NCI-H345 treated with DMSO at 0.1 percent for 48 hours (cell line): Measurements from ENCODE around the gene SLC6A16.
"Not testable (repeated sequence)": the region's sequence is repeated elsewhere in the genome, so short reads cannot be mapped to it uniquely, and the experiment has no call there.

Source experiments
- DNase-seq: peaks from one replicate; lab custom pipeline; 2025; ENCODE audit not compliant: unreplicated experiment; lab: John Stamatoyannopoulos, UW

Gene SLC6A16

DNA sequence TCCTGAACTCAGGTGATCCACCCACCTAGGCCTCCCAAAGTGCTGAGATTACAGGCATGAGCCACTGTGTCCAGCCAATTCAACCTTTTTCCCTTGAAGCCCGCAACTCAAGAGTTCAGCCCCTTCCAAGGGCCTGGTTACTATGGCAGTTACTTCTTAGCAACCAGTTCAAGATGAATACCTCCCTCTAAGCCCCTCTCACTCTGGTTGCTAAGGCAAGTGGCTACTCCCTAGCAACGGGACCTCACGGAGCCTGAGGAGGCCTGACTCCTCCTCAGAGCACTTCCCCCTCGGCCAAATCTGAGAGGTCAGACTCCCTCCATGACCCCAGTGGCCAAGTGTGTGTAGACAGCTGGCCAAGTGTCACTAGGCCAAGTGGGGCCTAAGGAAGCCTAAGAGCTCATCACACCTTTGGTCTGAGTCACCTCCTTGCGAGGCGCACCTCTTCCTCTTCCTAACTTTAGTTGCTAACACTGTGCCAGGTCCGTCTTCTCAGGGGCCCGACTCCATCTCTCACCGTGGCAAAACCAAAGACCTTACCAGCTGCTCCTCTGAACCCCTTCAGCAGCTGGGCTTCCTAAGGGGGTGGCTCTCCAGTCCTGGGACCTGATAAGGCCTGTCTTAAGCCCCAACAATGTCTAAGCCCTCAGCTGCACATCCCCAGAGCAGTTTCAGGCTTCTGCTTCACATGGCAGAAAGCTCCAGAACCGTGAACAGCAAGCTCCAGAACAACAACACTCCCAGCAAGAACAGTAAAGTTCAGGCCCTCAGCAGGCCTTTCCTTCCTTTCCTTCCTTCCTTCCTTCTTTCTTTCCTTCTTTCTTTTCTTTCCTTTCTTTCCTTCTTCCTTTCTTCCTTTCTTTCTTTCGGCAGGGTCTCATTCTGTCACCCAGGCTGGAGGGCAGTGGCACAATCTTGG lies 19.8 kb upstream of the SLC6A16 start:
- DNase-seq, result no peak

- DNase-seq, result no peak
These were observed 18.1 kb upstream of the SLC6A16 start for GRCh38 chr19:49343123-49343522.

- no peak for DNase-seq
These were observed 17.3 kb upstream of the SLC6A16 start for GRCh38 chr19:49342291-49342721.

DNA sequence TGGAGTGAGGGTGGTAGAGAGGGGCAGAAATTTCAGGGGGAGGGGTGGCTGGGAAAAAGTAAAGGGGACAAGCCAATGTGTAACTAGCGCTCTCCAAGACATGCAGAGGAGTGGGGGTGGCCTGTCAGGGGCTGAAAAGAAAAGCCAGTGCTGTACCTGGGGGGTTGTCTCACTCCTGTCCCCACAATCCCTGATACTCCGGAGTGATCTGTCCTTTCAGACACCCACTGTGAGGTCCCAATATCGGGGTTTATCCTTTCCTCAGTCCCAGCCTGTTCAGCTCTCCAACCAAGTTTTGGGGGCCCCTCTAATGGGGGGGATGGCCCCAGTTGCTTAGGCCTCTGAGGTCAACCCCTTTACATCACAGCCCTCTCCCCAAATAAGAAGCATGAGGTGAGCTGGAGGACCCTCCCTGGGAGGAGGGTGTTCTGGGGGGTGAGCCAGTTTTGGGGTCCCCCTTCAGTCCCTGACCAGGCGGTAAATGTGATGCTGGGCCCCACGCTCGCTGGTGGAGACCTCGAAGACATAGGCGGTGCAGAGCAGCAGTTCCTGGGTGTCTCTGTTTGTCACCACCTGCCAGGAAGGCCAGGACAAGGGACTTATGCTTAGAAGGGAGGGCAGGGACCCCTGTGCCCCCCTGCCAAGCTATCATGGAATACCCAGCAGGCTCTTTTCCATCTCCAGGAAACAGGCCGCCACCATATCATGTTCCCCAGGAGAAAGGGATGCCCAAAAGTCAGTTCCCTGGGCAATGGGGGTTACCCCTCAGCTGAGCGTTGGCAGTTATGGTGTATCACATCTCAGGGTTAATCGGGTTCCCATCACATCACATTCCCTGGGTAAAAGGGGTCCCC lies 16.1 kb upstream of the SLC6A16 start:
- DNase-seq, result no peak

DNA sequence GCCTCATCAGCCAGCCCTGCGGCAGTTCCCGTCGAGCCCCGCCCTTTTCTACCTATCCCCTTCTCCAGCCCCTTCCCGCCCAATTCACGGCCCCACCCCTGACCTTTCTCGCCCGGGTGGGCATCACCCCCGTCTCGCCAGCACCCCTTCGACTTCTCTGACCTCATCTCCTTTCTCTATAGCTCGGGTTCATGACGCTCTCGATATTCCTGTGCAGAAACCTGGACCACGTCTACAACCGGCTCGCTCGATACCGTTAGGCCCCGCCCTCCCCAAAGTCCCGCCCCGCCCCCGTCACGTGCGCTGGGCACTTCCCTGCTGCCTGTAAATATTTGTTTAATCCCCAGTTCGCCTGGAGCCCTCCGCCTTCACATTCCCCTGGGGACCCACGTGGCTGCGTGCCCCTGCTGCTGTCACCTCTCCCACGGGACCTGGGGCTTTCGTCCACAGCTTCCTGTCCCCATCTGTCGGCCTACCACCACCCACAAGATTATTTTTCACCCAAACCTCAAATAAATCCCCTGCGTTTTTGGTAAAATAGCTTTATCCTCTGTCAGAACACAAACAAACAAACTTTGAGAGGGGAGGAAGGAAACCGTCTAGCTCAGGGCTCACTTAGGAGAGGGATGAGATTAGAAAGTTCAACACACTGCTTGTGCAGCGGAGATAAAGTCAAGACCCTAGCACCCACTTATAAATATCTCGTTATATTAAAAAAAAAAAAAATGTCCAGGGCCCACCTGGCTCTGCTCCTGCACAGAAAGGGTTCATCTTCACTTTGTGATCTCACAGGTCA lies 15.3 kb upstream of the SLC6A16 start:
- DNase-seq, result no peak

DNA sequence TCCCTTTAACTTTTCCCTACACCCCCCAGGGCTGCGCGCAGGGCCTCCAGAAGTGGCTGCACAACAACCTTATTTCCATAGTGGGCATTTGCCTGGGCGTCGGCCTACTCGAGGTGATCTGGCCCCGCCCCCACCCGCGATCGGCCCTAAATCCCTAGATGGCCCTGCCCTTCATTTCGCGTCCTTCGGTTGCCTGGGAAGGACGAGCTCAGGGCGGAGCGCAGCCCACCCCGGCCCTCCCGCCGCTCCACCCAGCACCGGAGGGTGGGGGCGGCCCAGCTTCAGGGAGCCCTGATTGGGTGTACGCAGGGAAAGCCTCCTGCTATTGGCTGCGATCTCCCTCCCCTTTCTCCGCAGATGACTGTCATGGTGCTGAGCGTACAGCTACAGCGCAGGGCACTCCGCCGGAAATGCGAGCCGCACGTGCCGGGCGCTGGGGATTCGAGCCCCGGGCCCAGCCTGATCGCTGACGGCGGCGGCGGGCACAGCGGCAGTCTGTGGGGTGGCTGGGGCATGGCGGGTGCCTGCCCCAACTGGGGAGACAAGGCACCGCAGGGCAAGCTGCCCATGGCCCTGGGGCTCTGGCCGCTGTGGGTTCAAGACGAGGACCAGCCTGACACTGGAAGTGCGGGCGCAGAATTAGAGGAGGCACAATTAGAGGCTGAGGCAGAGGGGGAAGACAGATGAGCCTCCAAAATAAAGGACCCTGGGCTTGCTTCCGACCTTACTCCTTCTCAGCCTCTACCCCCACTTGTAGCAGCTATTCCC lies 14.5 kb upstream of the SLC6A16 start:
- no peak for DNase-seq

- DNase-seq, result no peak
These were observed 13.8 kb upstream of the SLC6A16 start for GRCh38 chr19:49338691-49339300.

DNA sequence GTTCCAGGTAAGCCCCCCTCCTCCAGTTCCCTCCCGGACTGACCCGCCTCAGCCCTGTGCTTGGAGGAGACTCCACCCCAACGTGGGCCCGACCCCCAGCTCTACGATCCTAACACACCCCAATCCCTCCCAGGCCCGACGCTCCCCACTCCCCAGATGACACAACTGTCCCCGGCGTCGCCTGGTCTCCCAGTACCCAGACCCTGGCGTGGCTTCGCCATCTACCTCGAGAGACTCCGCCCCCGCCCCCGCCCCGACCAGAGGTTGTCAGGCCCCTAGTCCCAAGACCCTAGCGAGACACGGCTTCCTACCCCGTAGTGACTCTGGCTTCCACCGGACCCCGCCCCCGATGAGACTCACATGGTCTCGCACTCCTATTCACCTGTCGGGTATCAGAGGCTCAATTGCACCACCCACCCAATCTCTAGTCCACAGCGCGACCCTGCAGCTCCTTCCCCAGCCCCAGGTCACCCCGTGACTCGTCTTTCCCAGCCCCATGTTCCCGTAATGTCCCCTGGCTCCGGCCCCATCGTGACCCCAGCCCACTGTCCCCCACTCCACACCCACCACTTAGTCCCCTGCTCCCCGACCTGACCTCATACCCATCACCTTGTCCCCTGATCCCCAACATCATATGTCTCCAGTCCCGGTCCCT lies 13.2 kb upstream of the SLC6A16 start:
- DNase-seq, result no peak

GRCh38 chr19:49337267-49338022 lies 12.5 kb upstream of the SLC6A16 start:
- DNase-seq, result no peak

DNA sequence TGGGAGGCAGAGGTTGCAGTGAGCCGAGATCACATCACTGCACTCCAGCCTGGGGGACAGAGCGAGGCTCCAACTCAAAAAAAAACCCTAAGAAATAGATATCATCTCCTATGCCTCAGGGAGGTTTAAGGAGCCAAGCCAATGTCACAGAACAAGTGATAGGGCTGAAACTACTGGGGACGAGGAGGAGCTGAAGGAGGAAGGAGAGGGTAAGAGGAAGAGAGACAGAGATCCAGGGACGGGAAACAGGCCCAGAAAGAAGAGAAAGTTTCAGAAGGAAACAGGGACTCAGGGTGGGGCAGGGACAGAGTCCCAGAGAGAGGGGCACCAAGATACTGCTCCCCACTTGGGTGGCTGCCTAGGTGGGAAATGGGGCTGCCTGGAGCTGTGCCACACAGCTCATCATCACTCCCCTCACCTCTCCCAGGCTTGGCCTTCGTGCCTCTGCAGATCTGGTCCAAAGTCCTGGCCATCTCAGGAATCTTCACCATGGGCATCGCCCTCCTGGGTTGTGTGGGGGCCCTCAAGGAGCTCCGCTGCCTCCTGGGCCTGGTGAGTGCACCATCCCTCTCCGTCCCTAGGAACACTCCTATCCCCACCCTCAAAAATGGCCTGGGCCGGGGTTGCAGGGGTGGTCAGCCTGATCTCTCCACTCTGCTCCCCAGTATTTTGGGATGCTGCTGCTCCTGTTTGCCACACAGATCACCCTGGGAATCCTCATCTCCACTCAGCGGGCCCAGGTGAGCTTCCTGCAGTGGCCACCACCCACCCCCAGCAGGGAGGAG lies 11.7 kb upstream of the SLC6A16 start:
- DNase-seq, result no peak

DNA sequence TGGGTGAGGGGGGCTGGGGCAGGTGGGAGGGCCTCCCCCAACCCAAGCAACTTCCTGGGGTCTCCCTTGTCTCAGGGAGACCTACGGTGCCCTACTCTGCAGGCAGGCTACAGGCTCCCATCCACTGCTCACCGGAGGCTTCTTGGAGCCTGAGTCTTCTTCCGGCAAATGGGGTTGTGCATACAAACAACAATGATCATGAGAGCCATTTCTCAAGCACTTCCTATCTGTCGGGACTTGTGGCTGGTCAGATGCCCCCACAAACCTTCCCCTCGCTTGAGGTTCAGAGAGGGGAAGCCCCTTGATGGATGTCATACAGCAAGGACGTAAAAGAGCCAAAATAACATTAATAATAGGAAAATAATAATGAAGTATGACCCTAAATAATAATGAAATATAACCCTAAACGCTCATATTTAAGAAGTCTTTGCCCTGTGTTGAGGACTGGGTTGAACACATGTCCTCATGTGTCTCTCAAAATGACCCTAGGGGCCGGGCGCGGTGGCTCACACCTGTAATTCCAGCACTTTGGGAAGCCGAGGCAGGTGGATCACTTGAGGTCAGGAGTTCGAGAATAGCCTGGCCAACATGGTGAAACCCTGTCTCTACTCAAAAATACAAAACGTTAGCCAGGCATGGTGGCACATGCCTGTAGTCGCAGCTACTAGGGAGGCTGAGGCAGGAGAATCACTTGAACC lies 10.9 kb upstream of the SLC6A16 start:
- no peak for DNase-seq

DNA sequence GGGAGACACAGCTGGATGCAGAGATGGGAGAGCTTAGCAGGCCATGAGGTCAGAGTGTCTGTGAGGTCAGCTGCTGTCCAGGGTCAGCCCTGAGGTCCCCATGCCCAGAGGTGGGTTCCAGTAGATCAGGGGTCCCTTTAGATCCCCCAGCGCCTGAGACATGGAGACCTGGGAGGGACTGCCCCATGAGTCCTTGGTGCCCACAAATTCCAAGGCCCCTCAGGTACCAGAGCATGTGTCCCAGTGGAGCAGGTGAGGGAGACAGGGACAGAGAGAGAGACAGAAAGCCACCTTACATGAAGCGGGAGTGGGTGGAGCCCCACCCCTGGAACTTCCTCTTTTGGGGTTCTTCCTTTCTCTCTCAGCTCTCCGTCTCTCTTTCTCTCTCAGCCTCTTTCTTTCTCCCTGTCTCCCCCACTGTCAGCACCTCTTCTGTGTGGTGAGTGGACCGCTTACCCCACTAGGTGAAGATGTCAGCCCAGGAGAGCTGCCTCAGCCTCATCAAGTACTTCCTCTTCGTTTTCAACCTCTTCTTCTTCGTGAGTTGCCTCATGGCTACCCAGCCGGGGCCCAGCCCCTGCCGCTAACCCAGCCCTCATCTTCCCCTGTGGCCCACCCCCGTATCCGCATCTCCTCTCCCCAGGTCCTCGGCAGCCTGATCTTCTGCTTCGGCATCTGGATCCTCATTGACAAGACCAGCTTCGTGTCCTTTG lies 10.2 kb upstream of the SLC6A16 start, which contains the start of gene CD37:
Gene CD37, plus strand, starts transcription at position 336 of the 713 bp plus-strand sequence. Its CDS starts 135 bp downstream, at position 471.
- DNase-seq, result no peak

- no peak for DNase-seq
These were observed 8.9 kb upstream of the SLC6A16 start for GRCh38 chr19:49333811-49334288.

GRCh38 chr19:49333418-49333805 lies 8.4 kb upstream of the SLC6A16 start:
- DNase-seq, result no peak

DNA sequence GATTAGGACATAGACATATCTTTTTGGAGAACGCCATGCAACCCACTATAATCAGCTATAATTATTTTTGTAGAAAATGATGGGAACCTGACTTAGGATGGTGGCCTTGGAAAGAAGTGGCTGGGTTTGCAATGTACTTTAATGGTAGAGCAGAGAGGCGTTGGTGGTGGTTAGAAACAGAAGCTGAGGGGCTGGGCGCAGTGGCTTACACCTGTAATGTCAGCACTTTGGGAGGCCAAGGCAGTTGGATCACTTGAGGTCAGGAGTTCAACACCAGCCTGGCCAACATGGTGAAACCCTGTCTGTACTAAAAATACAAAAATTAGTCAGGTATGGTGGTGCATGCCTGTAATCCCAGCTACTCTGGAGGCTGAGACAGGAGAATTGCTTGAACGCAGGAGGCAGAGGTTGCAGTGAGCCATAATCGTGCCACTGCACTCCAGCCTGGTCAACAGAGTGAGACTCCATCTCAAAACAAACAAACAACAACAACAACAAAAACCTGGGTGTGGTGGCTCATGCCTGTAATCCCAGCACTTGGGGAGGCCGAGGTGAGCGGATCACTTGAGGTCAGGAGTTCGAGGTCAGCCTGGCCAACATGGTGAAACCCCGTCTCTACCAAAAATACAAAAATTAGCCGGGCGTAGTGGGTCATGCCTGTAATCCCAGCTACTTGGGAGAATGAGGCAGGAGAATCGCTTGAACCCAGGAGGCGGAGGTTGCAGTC lies 7.9 kb upstream of the SLC6A16 start:
- DNase-seq, result not testable (repeated sequence)

- DNase-seq, result no peak
These were observed 6.6 kb upstream of the SLC6A16 start for GRCh38 chr19:49331616-49332055.
